ENCODE results near the gene BRD2.

The BRD2 gene

GRCh38 chr6:32973144-32974015, 5.0 kb downstream of the BRD2 start:
- peak; percentile 43 for DNase-seq

GRCh38 chr6:32974016-32974333, 5.6 kb downstream of the BRD2 start:
- peak; percentile 20 for DNase-seq

GRCh38 chr6:32974541-32975308, 6.3 kb downstream of the BRD2 start:
- DNase-seq = no peak

GRCh38 chr6:32975886-32976285, 7.5 kb downstream of the BRD2 start:
- DNase-seq = no peak

GRCh38 chr6:32976334-32977069, 8.1 kb downstream of the BRD2 start:
- DNase-seq = no peak

GRCh38 chr6:32977272-32977952, 9.0 kb downstream of the BRD2 start:
- DNase-seq = no peak

GRCh38 chr6:32977953-32978324, 9.5 kb downstream of the BRD2 start:
- no peak for DNase-seq

GRCh38 chr6:32979720-32980487, 11.5 kb downstream of the BRD2 start:
- no peak for DNase-seq

- no peak for DNase-seq
Measured at GRCh38 chr6:32980488-32981038, 12.2 kb downstream of the BRD2 start.

- DNase-seq = no peak
Measured at GRCh38 chr6:32982084-32982701, 13.8 kb downstream of the BRD2 start.

GRCh38 chr6:32982702-32983492, 14.5 kb downstream of the BRD2 start:
- no peak for DNase-seq

GRCh38 chr6:32983493-32983848, 15.1 kb downstream of the BRD2 start:
- DNase-seq = no peak

GRCh38 chr6:32983964-32984621, 15.7 kb downstream of the BRD2 start:
- DNase-seq = no peak

- DNase-seq = peak; percentile 75
Measured at GRCh38 chr6:32984622-32985389, 16.4 kb downstream of the BRD2 start.

GRCh38 chr6:32989368-32989767, 21.0 kb downstream of the BRD2 start:
- no peak for DNase-seq

- DNase-seq = no peak
Measured at GRCh38 chr6:32991972-32992371, 23.6 kb downstream of the BRD2 start.

GRCh38 chr6:32993363-32993973, 25.1 kb downstream of the BRD2 start:
- DNase-seq = no peak

- no peak for DNase-seq
Measured at GRCh38 chr6:32995448-32995847, 27.1 kb downstream of the BRD2 start.

- no peak for DNase-seq
Measured at GRCh38 chr6:33000055-33000454, 31.7 kb downstream of the BRD2 start.

Data from NCI-H2227 treated with DMSO at 0.1 percent for 48 hours (cell line).